Measurements from ENCODE around the gene KIAA0513. TPM values are rescaled to one million over a fixed set of nuclear protein-coding genes. Genes with fewer than 3 reads are reported as not detected.
A peak's percentile ranks its signal among the peaks of the same experiment; 100 is the strongest.

KIAA0513 gene
- total RNA-seq, 1 donor from 2014 or later, result 7.4 TPM

DNA sequence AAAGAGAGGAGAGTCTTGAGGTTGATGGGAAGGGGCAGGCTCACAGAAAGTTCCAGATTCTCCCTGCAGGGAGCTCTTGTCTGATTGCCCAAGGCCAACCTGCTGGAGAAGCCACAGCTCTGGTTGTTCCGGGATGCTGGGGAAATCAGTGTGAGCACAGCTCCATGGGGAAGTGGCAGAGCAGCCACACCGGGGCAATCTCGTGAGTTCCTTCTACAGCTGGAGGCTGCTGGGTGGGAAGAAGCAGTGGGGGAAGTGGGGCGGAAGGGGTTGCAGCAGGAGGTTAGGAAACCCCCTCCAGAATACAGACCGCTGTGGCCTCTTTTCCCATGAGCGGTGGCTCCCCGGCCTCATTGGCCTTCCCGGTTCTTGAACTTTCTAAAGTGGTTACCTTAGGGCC lies 34.0 kb downstream of the KIAA0513 start:
- ATAC-seq (peak; percentile 42), DNase-seq (ENCODE audit: missing footprints) (peak; percentile 85)
- intact Hi-C loops (cut with DNase I), result no loop called here

DNA sequence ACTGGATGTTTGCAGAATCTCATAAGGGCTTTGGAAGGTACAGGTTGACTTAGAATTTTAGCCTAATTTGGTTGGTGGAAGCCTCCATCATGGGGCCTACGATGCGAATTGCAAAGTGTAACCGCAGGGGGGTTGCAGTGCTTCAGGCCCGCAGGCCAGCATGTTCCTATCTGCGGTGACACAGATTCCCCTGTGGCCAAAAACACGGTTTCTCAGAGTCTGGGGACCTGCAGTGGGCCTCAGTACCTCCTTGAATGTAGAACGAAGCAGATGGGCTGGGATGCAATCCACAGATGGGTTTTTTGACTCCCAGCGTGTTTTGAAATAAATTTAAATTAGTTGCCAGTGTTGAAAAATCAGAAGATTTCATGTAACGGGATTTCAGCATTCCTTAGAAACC lies 34.7 kb downstream of the KIAA0513 start:
- ATAC-seq (no peak), DNase-seq (ENCODE audit: missing footprints) (no peak)
- intact Hi-C loops (cut with DNase I), result no loop called here

DNA sequence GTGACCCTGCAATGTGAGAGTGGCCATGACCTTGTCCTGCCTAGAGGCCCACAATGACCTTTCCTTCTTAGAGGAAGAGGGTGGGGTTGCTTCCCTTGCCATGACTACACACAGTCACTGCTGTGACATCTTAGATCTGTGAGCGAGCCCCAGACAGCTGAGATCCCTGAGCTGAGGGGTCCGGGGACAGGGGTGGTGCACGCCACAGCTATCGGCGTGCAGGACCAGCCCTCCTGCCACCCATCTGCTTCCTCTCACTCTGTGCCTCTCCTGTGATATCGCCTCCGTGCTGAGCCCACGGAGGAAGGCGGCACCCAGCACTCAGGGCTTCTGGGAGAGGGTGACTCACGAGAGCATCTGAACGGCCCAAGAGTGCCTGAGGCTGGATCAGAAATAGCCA lies 35.2 kb downstream of the KIAA0513 start:
- intact Hi-C loops (cut with DNase I), result no loop called here
- DNase-seq (ENCODE audit: missing footprints) (no peak), ATAC-seq (no peak)

DNA sequence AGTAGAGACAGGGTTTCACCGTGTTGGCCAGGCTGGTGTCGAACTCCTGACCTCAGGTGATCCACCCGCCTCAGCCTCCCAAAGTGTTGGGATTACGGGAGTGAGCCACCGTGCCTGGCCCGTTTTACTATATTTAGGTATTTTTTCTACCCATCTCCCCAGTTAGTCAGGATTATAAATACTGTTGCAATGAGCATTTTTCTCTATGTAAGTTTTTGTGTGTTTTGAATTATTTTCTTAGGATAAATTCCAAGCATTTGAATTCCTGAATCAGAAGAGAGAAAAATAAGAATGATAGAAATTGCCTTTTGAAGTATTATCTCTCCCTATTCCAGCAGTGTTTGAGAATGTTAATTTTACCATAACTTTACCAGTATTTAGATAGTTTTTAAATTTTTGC lies 36.6 kb downstream of the KIAA0513 start:
- ATAC-seq, result no peak
- no peak for DNase-seq (ENCODE audit: missing footprints)
- intact Hi-C loops (cut with DNase I), result no loop called here

DNA sequence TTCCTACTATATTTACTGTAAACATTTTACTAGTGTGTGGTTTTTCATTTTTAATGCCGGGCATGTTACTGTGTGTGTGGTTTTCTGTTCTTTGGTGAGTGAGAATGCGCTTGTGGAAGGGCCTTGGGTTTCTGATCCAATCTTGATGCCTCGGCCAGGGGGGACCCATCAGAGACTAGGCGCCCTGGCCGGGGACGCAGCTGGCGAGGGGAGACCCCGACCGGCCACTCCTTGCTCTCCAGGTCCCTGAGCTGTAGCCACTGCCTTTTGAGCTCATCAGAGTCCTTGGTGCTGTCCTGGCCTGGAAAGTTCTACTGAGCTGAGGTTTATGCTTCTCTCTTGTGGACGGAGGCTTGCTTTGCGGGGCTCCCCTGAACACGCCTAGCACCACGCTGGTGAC lies 37.5 kb downstream of the KIAA0513 start:
- ATAC-seq (no peak), DNase-seq (ENCODE audit: missing footprints) (no peak)
- intact Hi-C loops (cut with DNase I), result no loop called here

DNA sequence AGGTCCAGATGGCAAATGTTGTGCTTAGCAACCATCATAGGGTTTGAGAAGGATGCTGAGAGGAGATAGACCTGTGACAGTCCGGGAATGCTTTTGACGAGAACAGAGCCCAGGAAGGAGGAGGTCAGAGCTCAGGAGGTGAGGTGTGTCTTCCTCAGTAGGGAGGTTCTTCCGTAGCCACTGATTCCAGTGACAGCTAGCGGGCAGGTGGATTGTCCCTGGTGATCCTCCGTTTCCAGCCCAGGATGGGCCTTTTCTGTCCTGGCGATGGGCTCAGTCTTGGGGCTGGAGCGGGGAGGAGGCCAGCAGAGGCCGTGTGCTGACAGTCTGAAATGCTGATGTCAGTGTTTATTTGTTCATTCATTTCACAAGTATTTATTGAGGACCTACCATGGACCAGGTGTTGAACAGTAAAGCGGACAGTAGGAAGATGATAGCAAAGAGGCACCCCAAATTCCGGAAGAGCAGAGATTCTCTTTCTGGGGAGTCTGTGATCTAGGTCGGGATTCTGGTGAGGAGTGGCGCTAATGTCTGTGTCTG lies 38.8 kb downstream of the KIAA0513 start:
- no peak for ATAC-seq
- intact Hi-C loops (cut with DNase I), result no loop called here
- DNase-seq (ENCODE audit: missing footprints), result no peak

DNA sequence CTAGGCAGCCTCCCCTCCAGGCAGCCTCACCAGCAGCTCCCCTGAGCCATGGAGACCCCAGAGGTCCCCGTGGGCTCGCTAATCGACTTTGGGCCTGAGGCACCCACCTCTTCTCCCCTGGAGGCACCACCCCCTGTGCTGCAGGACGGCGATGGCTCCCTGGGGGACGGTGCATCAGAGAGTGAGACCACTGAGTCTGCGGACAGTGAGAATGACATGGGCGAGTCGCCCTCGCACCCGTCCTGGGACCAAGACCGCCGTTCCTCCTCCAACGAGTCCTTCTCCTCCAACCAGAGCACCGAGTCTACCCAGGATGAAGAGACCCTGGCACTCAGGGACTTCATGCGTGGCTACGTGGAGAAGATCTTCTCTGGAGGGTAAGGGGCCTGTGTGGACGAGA lies 39.4 kb downstream of the KIAA0513 start:
- intact Hi-C loops (cut with DNase I), result no loop called here
- DNase-seq (ENCODE audit: missing footprints) (no peak), ATAC-seq (no peak)

DNA sequence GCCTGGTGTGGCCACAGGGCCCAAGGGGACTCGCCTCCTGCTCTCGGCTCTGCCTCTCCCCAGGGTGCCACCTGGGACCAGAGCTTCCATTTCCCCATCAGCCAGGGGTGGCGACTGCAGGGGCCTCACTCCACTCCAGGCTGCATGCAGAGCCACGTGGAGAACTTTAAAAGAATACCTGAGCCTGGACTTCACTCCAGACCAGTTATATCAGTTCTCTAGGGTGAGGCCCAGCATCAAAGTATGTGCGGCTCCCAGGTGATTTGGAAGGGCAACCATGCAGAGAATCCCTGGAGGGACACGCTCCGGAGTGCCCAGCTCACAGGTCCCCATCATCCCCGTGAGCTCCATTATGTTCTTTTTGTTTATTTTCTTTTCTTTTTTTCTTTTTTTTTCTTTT lies 39.8 kb downstream of the KIAA0513 start:
- DNase-seq (ENCODE audit: missing footprints) (no peak), ATAC-seq (no peak)
- intact Hi-C loops (cut with DNase I), result no loop called here

DNA sequence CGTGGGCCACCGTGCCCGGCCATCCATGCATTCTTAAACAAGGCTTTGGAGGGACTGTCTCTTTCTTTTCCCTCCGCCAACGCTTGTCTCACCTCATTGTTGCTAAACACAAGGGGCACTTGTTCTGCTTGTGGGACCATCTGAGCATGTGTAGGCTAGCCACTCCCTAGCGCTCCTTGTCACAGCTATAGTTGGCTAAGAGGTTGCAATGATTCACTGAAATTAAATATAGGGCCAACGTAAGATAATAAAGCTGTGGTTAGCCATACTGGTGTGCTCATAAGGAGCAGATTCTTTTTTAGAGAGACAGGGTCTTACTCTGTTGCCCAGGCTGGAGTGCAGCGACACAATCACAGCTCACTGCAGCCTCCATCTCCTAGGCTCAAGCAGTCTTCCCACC lies 41.2 kb downstream of the KIAA0513 start:
- ATAC-seq (no peak), DNase-seq (ENCODE audit: missing footprints) (no peak)
- intact Hi-C loops (cut with DNase I), result no loop called here

DNA sequence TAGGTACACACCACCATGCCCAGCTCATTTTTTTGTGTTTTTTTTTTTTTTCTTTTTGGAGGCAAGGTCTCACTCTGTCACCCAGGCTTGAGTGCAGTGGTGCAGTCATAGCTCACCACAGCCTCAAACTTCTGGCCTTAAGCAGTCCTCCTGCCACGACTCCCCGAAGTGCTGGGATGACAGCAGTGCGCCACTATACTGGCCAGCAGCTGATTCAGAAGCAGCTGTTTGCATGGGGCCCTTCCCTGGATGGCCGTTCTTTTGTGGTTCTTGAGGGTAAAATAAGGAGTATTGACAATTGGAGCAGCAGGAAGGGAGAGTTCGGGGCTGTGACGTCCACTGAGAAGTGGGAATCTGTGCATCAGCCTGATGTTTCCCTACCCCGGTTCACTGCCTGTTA lies 41.6 kb downstream of the KIAA0513 start:
- intact Hi-C loops (cut with DNase I), result no loop called here
- ATAC-seq (no peak), DNase-seq (ENCODE audit: missing footprints) (no peak)

DNA sequence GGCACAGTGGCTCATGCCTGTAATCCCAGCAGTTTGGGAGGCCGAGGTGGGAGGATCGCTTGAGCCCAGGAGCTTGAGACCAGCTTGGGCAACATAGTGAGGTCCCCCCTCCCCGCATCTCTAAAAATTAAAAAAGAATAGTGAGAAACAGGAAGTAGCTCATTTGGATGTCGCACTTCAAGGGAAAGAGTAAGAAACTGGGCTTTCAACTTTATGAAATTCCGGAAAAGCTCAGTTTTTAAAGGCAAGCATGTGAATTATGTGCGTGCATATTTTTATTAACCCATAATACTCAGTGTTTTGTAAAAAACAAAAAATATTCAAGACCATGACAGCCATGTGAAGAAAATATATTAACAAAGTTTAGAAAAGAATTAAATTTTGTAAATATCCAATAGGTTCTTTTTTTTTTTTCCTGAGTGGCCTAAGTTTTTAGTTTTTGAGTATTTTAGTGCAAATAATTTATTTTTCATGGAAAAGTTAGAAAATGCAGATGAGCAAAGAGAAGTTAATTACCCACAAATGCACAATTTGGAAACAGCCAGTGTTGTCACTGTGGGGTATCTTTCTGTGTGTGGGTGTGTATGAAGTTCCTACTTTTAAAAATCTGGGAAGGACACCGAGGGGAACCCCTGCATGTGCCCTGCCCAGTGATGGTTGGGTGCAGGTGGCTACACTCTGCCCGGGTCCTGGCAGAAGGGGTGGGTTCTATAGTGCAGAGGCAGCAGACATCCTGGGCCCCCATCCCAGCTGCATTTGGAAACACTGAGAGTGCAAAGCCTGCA lies 44.7 kb downstream of the KIAA0513 start:
- intact Hi-C loops (cut with DNase I), result no loop called here
- ATAC-seq, result no peak

DNA sequence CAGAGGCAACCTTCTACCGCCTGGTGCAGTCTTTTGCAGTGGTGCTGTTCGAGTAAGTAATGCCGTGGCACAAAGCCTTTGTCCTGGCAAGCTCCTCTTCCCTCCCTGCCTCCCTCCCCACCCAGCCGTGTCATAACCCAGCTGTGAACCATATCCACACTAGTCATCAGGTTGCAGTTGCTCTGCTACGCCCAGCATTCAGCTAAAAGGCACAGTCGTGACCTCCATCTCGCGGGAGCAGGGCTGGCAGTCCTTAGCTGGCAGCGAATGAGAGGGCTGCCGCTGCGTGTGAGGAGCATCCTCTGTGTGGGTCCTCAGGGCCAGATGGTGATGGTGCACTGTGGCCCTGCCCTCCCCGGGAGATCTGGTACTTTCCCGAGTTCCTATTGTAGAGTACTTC lies 45.4 kb downstream of the KIAA0513 start:
- intact Hi-C loops (cut with DNase I), result no loop called here
- DNase-seq (ENCODE audit: missing footprints) (peak; percentile 79), ATAC-seq (peak; percentile 94)

More for the DNA sequence above, 44.7 kb downstream of the KIAA0513 start:
- no peak for DNase-seq (ENCODE audit: missing footprints)

DNA sequence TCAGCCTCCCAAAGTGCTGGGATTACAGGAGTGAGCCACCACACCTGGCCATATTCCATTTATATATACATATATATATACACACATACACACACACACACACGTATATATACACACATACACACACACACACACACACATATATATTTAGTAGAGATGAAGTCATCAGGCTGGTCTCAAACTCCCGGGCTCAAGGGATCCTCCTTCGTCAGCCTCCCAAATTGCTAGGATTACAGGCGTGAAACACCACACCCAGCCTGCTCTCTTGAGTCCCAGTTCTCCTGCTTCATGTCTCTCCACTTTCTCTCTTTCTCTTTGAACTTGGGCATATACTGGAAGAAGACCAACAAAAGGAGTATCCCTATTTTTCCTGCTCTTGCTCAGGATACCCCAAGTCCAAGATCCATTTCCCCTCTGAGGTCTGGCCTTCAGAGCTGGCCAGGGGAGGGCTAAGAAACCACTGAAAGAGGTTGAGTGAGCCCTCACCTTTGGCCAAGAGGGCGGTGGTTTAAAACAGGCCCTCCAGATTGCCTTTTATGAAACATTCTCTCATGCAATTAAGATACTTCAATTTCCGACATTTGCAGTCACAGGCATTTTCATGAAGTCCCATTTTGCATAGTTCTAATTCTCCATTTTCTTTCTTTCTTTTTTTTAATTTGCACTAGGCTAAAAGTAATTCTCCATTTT lies 46.8 kb downstream of the KIAA0513 start:
- intact Hi-C loops (cut with DNase I), result no loop called here
- ATAC-seq, result no peak

DNA sequence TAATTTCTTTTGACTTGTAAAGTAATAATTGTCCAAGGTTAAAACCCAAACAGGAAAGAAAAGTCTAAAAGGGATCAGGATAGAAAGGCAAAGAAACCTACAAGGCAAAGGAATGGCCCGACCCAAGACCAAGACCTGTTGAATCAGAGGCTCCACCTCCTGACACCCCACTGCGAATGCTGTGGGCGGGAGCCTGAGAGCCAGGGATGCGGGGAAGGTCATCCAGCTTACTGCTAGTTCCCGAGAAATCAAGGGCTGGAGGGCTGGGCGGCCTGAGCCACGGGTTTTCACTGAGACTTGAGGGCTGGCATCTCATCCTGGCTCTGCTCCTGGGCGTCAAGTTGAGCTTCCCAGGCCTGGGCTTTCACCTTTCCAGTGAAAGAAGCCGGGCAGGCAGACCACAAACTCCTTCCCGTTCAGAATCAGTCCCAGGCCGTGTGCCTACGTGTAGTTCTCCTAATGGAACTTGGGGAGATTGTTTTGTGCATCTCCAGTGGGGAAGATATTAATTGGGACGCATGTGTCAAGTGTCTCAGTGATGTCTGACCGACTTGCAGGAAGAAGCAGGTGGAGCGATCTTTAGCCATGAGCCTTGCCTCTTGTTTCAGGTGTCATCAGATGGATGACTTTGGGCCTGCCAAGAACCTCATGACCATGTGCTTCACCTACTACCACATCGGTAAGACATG lies 47.8 kb downstream of the KIAA0513 start:
- ATAC-seq (no peak), DNase-seq (ENCODE audit: missing footprints) (no peak)
- intact Hi-C loops (cut with DNase I), result no loop called here

More for the DNA sequence above, 46.8 kb downstream of the KIAA0513 start:
- no peak for DNase-seq (ENCODE audit: missing footprints)

DNA sequence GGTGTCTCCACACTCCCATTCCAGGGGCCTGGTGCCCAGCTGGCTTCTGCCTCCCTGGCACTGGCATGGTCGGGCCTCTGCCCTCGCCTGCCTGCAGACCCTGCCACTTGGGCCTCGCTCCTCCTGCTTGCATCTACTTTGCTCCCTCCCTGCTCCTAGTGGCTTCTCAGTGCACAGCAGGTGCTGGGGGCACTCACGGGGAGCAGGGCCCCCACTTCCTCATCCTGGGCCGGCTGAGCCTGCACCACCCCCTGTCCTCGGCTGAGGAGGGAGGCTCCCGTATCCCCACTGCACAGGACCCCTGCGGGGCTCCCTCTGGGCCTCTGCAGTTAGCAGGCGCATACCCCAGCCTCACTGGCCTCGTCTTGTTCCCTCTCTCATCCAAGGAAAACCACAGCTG lies 49.4 kb downstream of the KIAA0513 start:
- intact Hi-C loops (cut with DNase I), result no loop called here

DNA sequence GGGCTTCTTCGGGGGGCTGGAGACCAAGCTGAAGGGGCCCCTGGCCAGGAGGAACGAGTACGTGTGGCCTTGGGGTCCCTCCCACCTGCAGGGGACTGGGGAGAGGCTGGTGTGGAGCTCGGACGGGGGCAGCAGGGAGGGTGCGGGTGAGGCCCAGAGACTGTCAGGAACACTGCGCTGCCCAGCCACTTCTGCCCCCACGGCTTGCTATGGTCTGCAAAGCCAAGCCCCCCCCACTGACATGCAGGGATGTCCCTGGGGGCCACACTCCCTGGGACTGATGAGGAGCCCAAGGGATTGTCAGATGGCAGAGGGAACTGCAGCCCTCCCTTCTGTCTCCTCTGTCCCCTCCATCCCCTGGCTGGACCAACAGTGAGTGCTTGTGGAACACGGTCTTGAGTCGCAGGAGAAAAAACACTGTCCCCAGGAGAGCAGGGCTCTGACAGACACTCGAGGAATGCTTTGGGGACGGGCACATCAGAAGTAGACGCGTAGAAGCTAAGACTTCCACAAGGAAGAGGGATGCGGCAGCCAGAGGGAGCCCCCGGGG lies 50.1 kb downstream of the KIAA0513 start:
- intact Hi-C loops (cut with DNase I), result no loop called here
- DNase-seq (ENCODE audit: missing footprints) (no peak), ATAC-seq (no peak)

More for the DNA sequence above, 49.4 kb downstream of the KIAA0513 start:
- no peak for DNase-seq (ENCODE audit: missing footprints)
- ATAC-seq, result no peak

DNA sequence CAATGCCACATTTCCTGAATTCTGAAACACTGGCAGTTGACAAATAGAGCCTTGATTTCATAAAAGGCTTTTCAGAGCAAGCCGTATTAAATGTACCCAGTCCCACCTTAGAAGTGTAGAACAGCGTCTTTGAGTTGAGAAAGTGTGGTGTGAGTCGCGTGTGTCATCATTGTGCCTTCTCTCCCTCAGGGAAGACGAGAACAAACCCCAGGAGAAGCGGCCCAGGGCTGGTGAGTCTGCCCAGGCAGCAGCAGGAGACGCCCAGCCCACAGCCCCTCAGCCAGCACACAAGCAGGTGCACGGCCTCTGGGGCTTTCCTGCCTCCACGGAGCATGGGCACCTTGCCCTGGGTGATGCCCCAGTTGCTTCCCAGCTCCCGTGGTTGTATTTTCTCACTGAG lies 50.6 kb downstream of the KIAA0513 start:
- intact Hi-C loops (cut with DNase I), result no loop called here
- no peak for ATAC-seq
- DNase-seq (ENCODE audit: missing footprints), result no peak

DNA sequence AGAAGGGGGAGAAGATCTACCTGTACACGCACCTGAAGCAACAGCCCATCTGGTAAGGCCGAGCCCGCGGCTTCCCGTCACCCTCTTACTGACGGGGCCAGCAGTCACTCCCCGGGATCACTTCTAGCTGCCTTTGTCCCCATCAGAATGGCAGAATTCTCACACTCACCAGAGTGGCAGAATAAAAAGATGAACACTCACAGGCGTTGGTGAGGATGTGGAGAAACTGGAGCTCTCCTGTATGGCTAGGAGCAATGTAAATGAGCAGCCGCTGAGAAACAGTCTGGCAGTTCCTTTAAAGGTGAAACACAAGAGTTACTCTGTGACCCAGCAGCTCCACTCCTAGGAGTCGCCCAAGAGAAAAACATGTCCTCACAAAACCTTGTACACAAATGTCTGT lies 51.4 kb downstream of the KIAA0513 start:
- intact Hi-C loops (cut with DNase I), result no loop called here
- ATAC-seq (no peak), DNase-seq (ENCODE audit: missing footprints) (no peak)

DNA sequence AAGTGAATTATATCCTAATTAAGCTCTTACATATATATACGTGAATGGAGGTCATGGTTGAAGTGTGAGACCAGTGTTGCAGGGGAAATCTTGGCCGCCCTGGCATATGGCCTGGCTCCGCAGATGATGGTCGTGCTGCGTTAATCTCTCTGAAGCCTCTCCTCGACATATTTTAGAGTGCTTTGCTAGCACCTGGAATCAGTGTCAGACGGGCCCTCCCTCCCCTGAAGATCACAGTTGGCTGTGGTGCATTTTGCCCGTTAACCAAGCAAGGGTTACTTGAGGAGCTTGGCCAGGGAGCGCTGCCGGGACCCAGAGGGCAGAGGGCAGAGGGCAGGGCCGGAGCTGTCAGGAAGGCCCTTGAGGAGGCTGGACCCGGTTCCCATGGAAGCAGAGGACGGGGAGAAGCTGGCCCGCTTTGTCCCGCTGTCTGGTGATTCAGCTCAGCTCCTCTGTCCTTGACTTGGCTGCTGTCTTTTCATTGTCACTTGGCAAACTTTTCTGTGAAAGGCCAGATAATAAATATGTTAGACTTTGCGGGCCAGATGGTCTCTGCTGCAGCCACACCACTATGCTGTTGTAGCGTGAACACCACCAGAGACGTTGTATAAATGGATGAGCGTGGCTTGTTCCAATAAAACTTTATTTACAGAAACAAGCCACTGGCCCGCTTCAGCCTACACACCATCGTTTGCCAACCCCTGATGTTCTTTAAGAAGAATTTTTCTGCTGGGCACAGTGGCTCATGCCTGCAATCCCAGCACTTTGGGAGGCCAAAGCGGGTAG lies 52.4 kb downstream of the KIAA0513 start:
- no peak for ATAC-seq
- DNase-seq (ENCODE audit: missing footprints), result no peak
- intact Hi-C loops (cut with DNase I), result loop anchor here (10.0 kb wide), 1 partner anchor 95 kb away; no protein-coding TSS in a partner anchor
